D721Med (cell line): ENCODE results near the gene TTC28.

Experiments
- DNase-seq: peaks from one replicate; pipeline ENCODE4 v3.0.0; 2011; ENCODE audit warnings: low spot score; ENCODE audit not compliant: insufficient read length
- FAIRE-seq: peaks from 2 replicates; lab custom pipeline; 2011; peaks lifted over from hg19 to GRCh38; lab: Jason Lieb, UNC
- TF ChIP-seq, protein P1 (sequence below): IDR thresholded peaks from 2 replicates; pipeline ENCODE4 v1.5.1; 2012; ENCODE audit warnings: mild to moderate bottlenecking, control low read depth; ENCODE audit not compliant: insufficient read depth; ENCODE audit errors: missing control alignments

The TTC28 gene

DNA sequence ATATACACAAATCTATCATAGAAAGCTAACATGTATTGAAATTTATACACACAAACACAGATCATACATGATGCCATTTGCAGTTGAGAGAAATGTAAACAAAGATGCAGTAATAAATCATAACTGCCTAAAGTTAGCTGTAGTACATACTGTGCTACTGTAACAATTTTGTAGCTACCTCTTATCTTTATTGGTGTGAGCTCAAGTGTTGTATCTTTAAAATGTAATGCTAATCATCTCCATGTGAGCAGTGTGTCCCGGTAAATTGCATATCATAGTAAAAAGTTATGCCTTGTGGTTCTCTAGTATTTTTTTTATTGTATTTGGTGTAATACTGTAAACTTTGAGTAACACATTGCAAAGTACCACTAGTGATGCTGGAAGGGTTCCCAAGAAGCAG lies 743.7 kb downstream of the TTC28 start:
- TF ChIP-seq, protein P1, sequence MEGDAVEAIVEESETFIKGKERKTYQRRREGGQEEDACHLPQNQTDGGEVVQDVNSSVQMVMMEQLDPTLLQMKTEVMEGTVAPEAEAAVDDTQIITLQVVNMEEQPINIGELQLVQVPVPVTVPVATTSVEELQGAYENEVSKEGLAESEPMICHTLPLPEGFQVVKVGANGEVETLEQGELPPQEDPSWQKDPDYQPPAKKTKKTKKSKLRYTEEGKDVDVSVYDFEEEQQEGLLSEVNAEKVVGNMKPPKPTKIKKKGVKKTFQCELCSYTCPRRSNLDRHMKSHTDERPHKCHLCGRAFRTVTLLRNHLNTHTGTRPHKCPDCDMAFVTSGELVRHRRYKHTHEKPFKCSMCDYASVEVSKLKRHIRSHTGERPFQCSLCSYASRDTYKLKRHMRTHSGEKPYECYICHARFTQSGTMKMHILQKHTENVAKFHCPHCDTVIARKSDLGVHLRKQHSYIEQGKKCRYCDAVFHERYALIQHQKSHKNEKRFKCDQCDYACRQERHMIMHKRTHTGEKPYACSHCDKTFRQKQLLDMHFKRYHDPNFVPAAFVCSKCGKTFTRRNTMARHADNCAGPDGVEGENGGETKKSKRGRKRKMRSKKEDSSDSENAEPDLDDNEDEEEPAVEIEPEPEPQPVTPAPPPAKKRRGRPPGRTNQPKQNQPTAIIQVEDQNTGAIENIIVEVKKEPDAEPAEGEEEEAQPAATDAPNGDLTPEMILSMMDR: no peak
- DNase-seq (no peak), FAIRE-seq (no peak)

DNA sequence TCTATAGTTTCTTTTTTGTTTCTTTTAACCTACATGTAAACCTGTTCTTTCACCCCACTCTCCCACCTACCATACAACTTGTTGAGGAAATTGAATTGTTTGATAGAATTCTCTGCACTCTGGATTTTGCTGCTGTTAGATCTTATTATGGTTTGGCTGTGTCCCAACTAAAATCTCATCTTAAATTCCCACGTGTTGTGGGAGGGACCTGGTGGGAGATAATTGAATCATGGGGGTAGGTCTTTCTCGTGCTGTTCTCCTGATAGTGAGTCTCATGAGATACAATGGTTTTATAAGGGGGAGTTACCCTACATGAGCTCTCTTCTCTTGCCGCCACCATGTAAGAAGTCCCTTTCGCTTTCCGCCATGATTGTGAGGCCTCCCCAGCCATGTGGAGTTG lies 745.6 kb downstream of the TTC28 start:
- FAIRE-seq: no peak
- TF ChIP-seq, protein P1: no peak
- no peak for DNase-seq

GRCh38 chr22:27933186-27933983 lies 746.3 kb downstream of the TTC28 start:
- no peak for DNase-seq

DNA sequence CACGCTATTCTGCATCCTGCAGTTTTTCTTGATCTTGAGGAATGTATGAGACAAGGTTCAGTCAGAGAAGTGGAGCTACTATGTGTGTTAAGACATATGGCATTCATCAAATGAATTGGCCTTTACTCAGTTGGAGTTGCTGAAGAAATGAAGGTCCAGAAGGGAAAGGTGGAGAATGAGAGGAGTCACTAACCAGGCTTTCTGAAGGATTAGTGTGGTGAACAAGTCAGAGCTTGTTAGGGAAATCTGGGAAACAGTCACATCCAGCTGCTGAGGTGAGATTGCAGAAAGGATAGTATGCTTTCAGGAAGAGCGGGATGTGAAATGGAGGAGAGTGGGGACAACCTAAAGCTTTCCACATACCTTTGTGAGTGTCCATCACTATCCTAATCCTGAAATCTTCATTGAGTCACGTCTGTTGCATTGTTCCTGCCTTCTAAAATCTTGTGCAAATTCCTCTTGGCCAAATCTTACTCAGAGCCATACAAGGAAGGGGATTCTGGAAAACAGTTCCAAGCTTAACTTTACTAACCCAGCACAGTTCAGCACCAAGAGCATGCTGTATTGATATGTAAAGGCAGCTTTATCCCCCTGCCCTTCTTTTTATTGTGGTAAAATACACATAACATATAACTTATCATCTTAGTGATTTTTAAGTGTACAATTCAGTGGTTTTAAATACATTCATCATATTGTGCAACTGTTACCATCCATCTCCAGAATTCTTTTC lies 749.1 kb downstream of the TTC28 start:
- TF ChIP-seq, protein P1: no peak
- DNase-seq (no peak), FAIRE-seq (no peak)

More at GRCh38 chr22:27933186-27933983, 746.3 kb downstream of the TTC28 start:
- FAIRE-seq: no peak
- TF ChIP-seq, protein P1: no peak
